ENCODE measurements around the gene NT5DC1. TPM values are rescaled to one million over a fixed set of nuclear protein-coding genes. Genes with fewer than 3 reads are reported as not detected.

NT5DC1 gene
- total and polyA plus RNA-seq, 2 donors (not counting 1 experiment from before 2014, with no cell fraction given) = 26.4 to 54.8 TPM

DNA sequence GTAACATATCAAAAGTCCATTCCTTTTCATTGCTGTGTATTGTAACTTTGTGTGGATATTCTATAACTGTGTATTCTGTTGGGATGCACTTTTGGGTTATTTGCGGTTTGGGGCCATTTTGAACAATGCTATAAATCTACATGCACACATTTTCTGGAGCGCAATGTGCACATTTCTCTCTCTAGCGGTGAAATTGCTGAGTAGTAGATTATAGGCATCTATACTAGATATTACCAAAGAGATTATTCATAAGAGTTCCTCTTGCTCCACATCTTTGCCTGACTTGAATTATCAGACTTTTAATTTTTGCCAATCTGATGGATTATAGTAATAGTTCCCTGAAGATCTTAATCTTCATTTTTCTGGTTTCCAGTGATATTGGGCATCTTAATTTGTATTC is 21.7 kb upstream of the NT5DC1 start:
- no peak overlapping the region for H2AFZ ChIP-seq (ENCODE audit: insufficient read depth, low read depth, low read length, poor library complexity, severe bottlenecking)
- H3K4me3 Mint-ChIP-seq = no peak overlapping the region
- WGBS (ENCODE audit: insufficient coverage) = no CpG with 5 or more reads among the region's 3 CpGs
- no peak for TF ChIP-seq EZH2 (IDR thresholded peaks at IDR 0.05; ENCODE audit: borderline replicate concordance, insufficient read depth, low read depth, low read length, poor library complexity, severe bottlenecking)
- TF ChIP-seq, protein P1, sequence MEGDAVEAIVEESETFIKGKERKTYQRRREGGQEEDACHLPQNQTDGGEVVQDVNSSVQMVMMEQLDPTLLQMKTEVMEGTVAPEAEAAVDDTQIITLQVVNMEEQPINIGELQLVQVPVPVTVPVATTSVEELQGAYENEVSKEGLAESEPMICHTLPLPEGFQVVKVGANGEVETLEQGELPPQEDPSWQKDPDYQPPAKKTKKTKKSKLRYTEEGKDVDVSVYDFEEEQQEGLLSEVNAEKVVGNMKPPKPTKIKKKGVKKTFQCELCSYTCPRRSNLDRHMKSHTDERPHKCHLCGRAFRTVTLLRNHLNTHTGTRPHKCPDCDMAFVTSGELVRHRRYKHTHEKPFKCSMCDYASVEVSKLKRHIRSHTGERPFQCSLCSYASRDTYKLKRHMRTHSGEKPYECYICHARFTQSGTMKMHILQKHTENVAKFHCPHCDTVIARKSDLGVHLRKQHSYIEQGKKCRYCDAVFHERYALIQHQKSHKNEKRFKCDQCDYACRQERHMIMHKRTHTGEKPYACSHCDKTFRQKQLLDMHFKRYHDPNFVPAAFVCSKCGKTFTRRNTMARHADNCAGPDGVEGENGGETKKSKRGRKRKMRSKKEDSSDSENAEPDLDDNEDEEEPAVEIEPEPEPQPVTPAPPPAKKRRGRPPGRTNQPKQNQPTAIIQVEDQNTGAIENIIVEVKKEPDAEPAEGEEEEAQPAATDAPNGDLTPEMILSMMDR (IDR thresholded peaks at IDR 0.05) = no peak
- H3K27me3 Mint-ChIP-seq = peaks cover 16% of the 10 kb centered on the region
- no peak overlapping the region for H3K27ac ChIP-seq (ENCODE audit: low read length in 2 of 2)
- H3K9ac ChIP-seq (ENCODE audit: low read length) = no peak overlapping the region
- DNase-seq (no peak), ATAC-seq (ENCODE audit: low read depth) (no peak)
- ChIA-PET POLR2A (no interaction called here), CTCF (interaction anchor here (1.1 to 2.2 kb wide), 2 partner anchors 18 to 67 kb away, joined by 4 to 10 read pairs; no protein-coding TSS in a partner anchor)
- peaks cover 0 to 6% (median 1%) of the 10 kb centered on the region in 4 experiments for H3K27me3 ChIP-seq (replicated peaks in 1 of 4; ENCODE audit: control extremely low read depth in 1 of 4, control insufficient read depth in 3 of 4, insufficient read depth in 4 of 4, low read length in 3 of 4)
- H3K79me2 ChIP-seq (ENCODE audit: control insufficient read depth, insufficient read depth, low read length) = no peaks in the 10 kb centered on the region
- H3K9me3 ChIP-seq (ENCODE audit: control extremely low read depth in 1 of 3, control insufficient read depth in 2 of 3, insufficient read depth in 1 of 3, low read length in 2 of 3) = no peaks in the 10 kb centered on the region
- no peak overlapping the region for H3K4me2 ChIP-seq (replicated peaks; ENCODE audit: low read depth, low read length, poor library complexity, severe bottlenecking)
- no peaks in the 10 kb centered on the region for H3K36me3 ChIP-seq (replicated peaks in 1 of 2; ENCODE audit: control extremely low read depth in 1 of 2, control insufficient read depth in 1 of 2, extremely low read depth in 1 of 2, insufficient read depth in 2 of 2, low read length in 1 of 2)
- no peaks in the 10 kb centered on the region for H3K9me3 Mint-ChIP-seq (ENCODE audit: insufficient read depth)
- no peaks in the 10 kb centered on the region for H3K4me1 ChIP-seq (ENCODE audit: control insufficient read depth in 2 of 2, insufficient read depth in 2 of 2, low read length in 2 of 2)
- H3K4me1 Mint-ChIP-seq = no peaks in the 10 kb centered on the region
- no peaks in the 10 kb centered on the region for H4K20me1 ChIP-seq (ENCODE audit: control insufficient read depth, insufficient read depth, low read length, poor library complexity, severe bottlenecking)
- H3K4me3 ChIP-seq (ENCODE audit: control extremely low read depth in 1 of 5, extremely low read depth in 1 of 5, insufficient read depth in 1 of 5, low read depth in 2 of 5, low read length in 4 of 5) = no peak overlapping the region
- H3K27ac Mint-ChIP-seq = no peak overlapping the region
- intact Hi-C loops (cut with micrococcal nuclease) = no loop called here

DNA sequence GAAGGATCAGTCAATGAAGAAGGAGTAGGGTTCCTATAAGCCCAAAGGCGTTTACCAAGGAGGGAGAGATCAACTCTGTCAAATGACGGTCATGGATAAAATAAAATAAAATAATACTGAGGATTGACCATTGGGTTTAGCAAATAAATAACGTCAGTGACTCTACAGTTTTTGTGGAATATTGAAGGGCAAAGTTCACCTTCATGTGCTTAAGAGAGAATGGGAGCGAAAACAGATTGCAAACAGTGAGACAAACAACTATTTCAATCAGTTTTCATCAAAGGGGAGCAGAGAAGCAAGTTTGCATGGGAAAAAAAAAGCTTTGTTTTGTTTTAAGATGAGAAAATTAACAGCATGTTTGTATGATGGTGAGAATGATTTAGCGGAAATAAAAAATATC is 17.6 kb upstream of the NT5DC1 start:
- Mint-ChIP-seq H3K27ac (no peak overlapping the region), H3K27me3 (peaks cover 16% of the 10 kb centered on the region), H3K9me3 (ENCODE audit: insufficient read depth) (no peaks in the 10 kb centered on the region), H3K4me3 (no peak overlapping the region), H3K4me1 (peaks cover 15% of the 10 kb centered on the region)
- ChIA-PET CTCF (interaction anchor here (1.3 kb wide), 1 partner anchor 70 kb away, joined by 4 read pairs; no protein-coding TSS in a partner anchor), POLR2A (no interaction called here)
- Histone ChIP-seq H3K4me2 (replicated peaks; ENCODE audit: low read depth, low read length, poor library complexity, severe bottlenecking) (no peak overlapping the region), H3K4me1 (ENCODE audit: control insufficient read depth in 2 of 2, insufficient read depth in 2 of 2, low read length in 2 of 2) (peaks cover 9% of the 10 kb centered on the region in 2 donors), H3K9me3 (ENCODE audit: control extremely low read depth in 1 of 3, control insufficient read depth in 2 of 3, insufficient read depth in 1 of 3, low read length in 2 of 3) (no peaks in the 10 kb centered on the region), H3K9ac (ENCODE audit: low read length) (no peak overlapping the region), H3K4me3 (ENCODE audit: control extremely low read depth in 1 of 5, extremely low read depth in 1 of 5, insufficient read depth in 1 of 5, low read depth in 2 of 5, low read length in 4 of 5) (no peak overlapping the region), H2AFZ (ENCODE audit: insufficient read depth, low read depth, low read length, poor library complexity, severe bottlenecking) (no peak overlapping the region), H3K27ac (ENCODE audit: low read length in 2 of 2) (no peak overlapping the region), H3K36me3 (replicated peaks in 1 of 2; ENCODE audit: control extremely low read depth in 1 of 2, control insufficient read depth in 1 of 2, extremely low read depth in 1 of 2, insufficient read depth in 2 of 2, low read length in 1 of 2) (no peaks in the 10 kb centered on the region), H3K27me3 (replicated peaks in 1 of 4; ENCODE audit: control extremely low read depth in 1 of 4, control insufficient read depth in 3 of 4, insufficient read depth in 4 of 4, low read length in 3 of 4) (peaks cover 0 to 6% (median 1%) of the 10 kb centered on the region in 4 experiments), H4K20me1 (ENCODE audit: control insufficient read depth, insufficient read depth, low read length, poor library complexity, severe bottlenecking) (no peaks in the 10 kb centered on the region), H3K79me2 (ENCODE audit: control insufficient read depth, insufficient read depth, low read length) (no peaks in the 10 kb centered on the region)
- no peak for TF ChIP-seq EZH2 (IDR thresholded peaks at IDR 0.05; ENCODE audit: borderline replicate concordance, insufficient read depth, low read depth, low read length, poor library complexity, severe bottlenecking)
- TF ChIP-seq, protein P1 (IDR thresholded peaks at IDR 0.05) = no peak
- ATAC-seq (ENCODE audit: low read depth) = no peak
- intact Hi-C loops (cut with micrococcal nuclease) = no loop called here
- 96% methylated on average over 3 of the region's 5 CpGs for WGBS (ENCODE audit: insufficient coverage)
- no peak for DNase-seq
